K562 (cell line): ENCODE measurements around the gene MATR3. TPM values are rescaled to one million over a fixed set of nuclear protein-coding genes. Genes with fewer than 3 reads are reported as not detected.

Source experiments
- ATAC-seq: fragments of 200-7000 bp; cut with Tn5 transposase; 3 replicates; pipeline ENCODE4 v1.9.1; 2020; ENCODE audit warnings: moderate library complexity
- BruUV-seq: library from RNA; stranded (reverse); fragments of 400-500 nt; replicated peaks from 2 replicates; lab custom pipeline; 2021; lab: Mats Ljungman, UMichigan
- CTCF ChIA-PET: fragments of 300-600 bp; formaldehyde crosslinking; extraction: SDS; loops from one replicate; lab custom pipeline; 2021; ENCODE audit warnings: low intra/inter-chr PET ratio; lab: Yijun Ruan, JAX
- POLR2A ChIA-PET: fragments of 300-600, 350-650 bp; sonication (Branson Sonifier 250); formaldehyde crosslinking; extraction: SDS; loops from one replicate; lab custom pipeline; 2021; ENCODE audit warnings: antibody characterized with exemption, inconsistent platforms; lab: Yijun Ruan, JAX
- DNase-seq, 4 experiments: peaks; one replicate each; pipeline versions ENCODE4 v3.0.0 to v3.0.0-alpha.2; 2011 to 2018; ENCODE audit warnings: low spot score in 3 of 4, mixed read lengths in 3 of 4; ENCODE audit errors: extremely low read depth in 1 of 4
- FAIRE-seq: peaks from 2 replicates; lab custom pipeline; 2011; peaks lifted over from hg19 to GRCh38; lab: Jason Lieb, UNC
- H2AFZ ChIP-seq: 2 replicates; pipeline ENCODE4 v1.6.0; 2011; ENCODE audit warnings: low read depth, low read length, control low read depth, inconsistent platforms
- H3K27ac ChIP-seq: fragments of 200-600 bp; 3 replicates; pipeline ENCODE4 v1.8.0; 2011; ENCODE audit warnings: low read depth, mild to moderate bottlenecking, control low read depth, inconsistent platforms, low read length, moderate library complexity, mixed read lengths; ENCODE audit errors: extremely low read depth
- H3K27me3 ChIP-seq, 2 experiments: fragments of 300-600 bp in 1 of 2; 2 replicates in 1 of 2; 3 replicates in 1 of 2; pipeline versions ENCODE4 v1.6.0 to v1.8.0; 2011; ENCODE audit warnings: inconsistent platforms in 2 of 2, low read length in 2 of 2, mild to moderate bottlenecking in 1 of 2, mixed read lengths in 1 of 2, moderate library complexity in 1 of 2; ENCODE audit not compliant: control insufficient read depth in 2 of 2, insufficient read depth in 2 of 2
- H3K36me3 ChIP-seq: fragments of 300-600 bp; 3 replicates; pipeline ENCODE4 v1.8.0; 2011; ENCODE audit warnings: mild to moderate bottlenecking, low read length, inconsistent platforms; ENCODE audit not compliant: control insufficient read depth, insufficient read depth
- H3K4me1 ChIP-seq, 2 experiments: fragments of 200-600 bp in 1 of 2; replicated peaks in 1 of 2; 2 replicates in 1 of 2; 3 replicates in 1 of 2; pipeline versions ENCODE4 v1.5.1 to v1.8.0; 2011; ENCODE audit warnings: inconsistent platforms in 2 of 2, low read length in 2 of 2, mild to moderate bottlenecking in 1 of 2, mixed read lengths in 1 of 2, moderate library complexity in 1 of 2; ENCODE audit not compliant: control insufficient read depth in 2 of 2, insufficient read depth in 2 of 2
- H3K4me2 ChIP-seq: 2 replicates; pipeline ENCODE4 v1.6.1; 2011; ENCODE audit warnings: low read length, control low read depth, inconsistent platforms, mixed read lengths; ENCODE audit not compliant: insufficient read depth
- H3K4me3 ChIP-seq: fragments of 200-600 bp; sonication (generic), shearing (Covaris generic); 2 replicates; pipeline ENCODE4 v1.5.1; 2016; ENCODE audit warnings: control low read depth, inconsistent platforms
- H3K79me2 ChIP-seq: fragments of 200-600 bp; 3 replicates; pipeline ENCODE4 v1.8.0; 2011; ENCODE audit warnings: low read length, inconsistent platforms; ENCODE audit not compliant: control insufficient read depth, insufficient read depth
- H3K9ac ChIP-seq, 2 experiments: 2 replicates each; pipeline versions ENCODE4 v1.6.0 to v1.6.1; 2011; ENCODE audit warnings: low read depth in 2 of 2, low read length in 2 of 2, control low read depth in 1 of 2, inconsistent platforms in 1 of 2, mild to moderate bottlenecking in 1 of 2, mixed read lengths in 1 of 2; ENCODE audit not compliant: insufficient read depth in 1 of 2
- H3K9me1 ChIP-seq: one replicate; pipeline ENCODE4 v1.6.0; 2011; ENCODE audit warnings: inconsistent platforms, mild to moderate bottlenecking, low read length, moderate library complexity; ENCODE audit not compliant: control insufficient read depth, insufficient read depth
- H3K9me3 ChIP-seq: replicated peaks from 2 replicates; pipeline ENCODE4 v1.5.1; 2011; ENCODE audit warnings: low read depth, low read length, inconsistent platforms; ENCODE audit not compliant: control insufficient read depth, insufficient read depth
- H4K20me1 ChIP-seq: replicated peaks from 2 replicates; pipeline ENCODE4 v1.6.1; 2011; ENCODE audit warnings: low read length, inconsistent platforms, mixed read lengths; ENCODE audit not compliant: control insufficient read depth, insufficient read depth
- BACH1 ChIP-seq: fragments of 200-800 bp; sonication (Bioruptor generic); IDR thresholded peaks from 2 replicates; pipeline ENCODE4 v1.6.1; 2016; ENCODE audit warnings: missing genetic modification characterization, missing compliant biosample characterization
- DIDO1 ChIP-seq: fragments of 450-650 bp; IDR thresholded peaks from 2 replicates; pipeline ENCODE4 v1.6.1; 2016; ENCODE audit warnings: low read depth, missing biosample characterization, missing genetic modification characterization
- DPF2 ChIP-seq: fragments of 450-650 bp; IDR thresholded peaks from 2 replicates; pipeline ENCODE4 v1.6.1; 2016
- EP400 ChIP-seq: fragments of 450-650 bp; IDR thresholded peaks from 2 replicates; pipeline ENCODE4 v1.6.1; 2017; ENCODE audit warnings: antibody characterized with exemption, mild to moderate bottlenecking, moderate library complexity
- KLF16 ChIP-seq: IDR thresholded peaks from 2 replicates; pipeline ENCODE4 v1.6.1; 2016; ENCODE audit warnings: antibody characterized with exemption
- MTF1 ChIP-seq: fragments of 250-450 bp; sonication (Bioruptor Pico); IDR thresholded peaks from 2 replicates; pipeline ENCODE4 v1.9.0; 2021; ENCODE audit warnings: moderate library complexity, mild to moderate bottlenecking, inconsistent platforms, borderline replicate concordance
- POLR2H ChIP-seq: IDR thresholded peaks from 2 replicates; pipeline ENCODE4 v1.6.1; 2016; ENCODE audit warnings: missing genetic modification characterization, low read depth, mild to moderate bottlenecking, control low read depth, missing compliant biosample characterization, moderate library complexity
- TGIF2 ChIP-seq: sonication (generic); formaldehyde crosslinking; IDR thresholded peaks from 2 replicates; pipeline ENCODE4 v1.8.1; 2022; ENCODE audit warnings: mild to moderate bottlenecking, missing genetic modification reagents, moderate library complexity
- XRCC3 ChIP-seq: fragments of 450-650 bp; IDR thresholded peaks from 2 replicates; pipeline ENCODE4 v1.6.1; 2017; ENCODE audit warnings: mild to moderate bottlenecking, moderate library complexity
- ZC3H8 ChIP-seq: fragments of 450-650 bp; IDR thresholded peaks from 2 replicates; pipeline ENCODE4 v1.6.1; 2017
- ZEB2 ChIP-seq: fragments of 450-650 bp; IDR thresholded peaks from 2 replicates; pipeline ENCODE4 v1.6.1; 2016
- ZNF699 ChIP-seq: fragments of 250-450 bp; sonication (Bioruptor Pico); IDR thresholded peaks from 2 replicates; pipeline ENCODE4 v1.8.0; 2021; ENCODE audit warnings: mild to moderate bottlenecking, moderate library complexity; ENCODE audit not compliant: insufficient replicate concordance
- WGBS: fragments of 100-300 bp; shearing (Covaris generic); methylation state at CpG from one replicate; pipeline ENCODE4 v1.1.6; 2016; ENCODE audit warnings: low coverage, mixed read lengths; ENCODE audit not compliant: insufficient coverage; ENCODE audit errors: missing lambda C conversion rate; 5-methylcytosine and 5-hydroxymethylcytosine counted together
- in situ Hi-C: fragments of 300-500 bp; cut with MboI; formaldehyde crosslinking; loops from 4 replicates; pipeline ENCODE4 v1.15.0; 2018; ENCODE audit warnings: inconsistent platforms, mixed read lengths
- intact Hi-C: fragments of 100-400 bp; cut with micrococcal nuclease; formaldehyde crosslinking; loops from 2 replicates; pipeline ENCODE4 v1.14.2; 2022
- polyA plus RNA-seq, 8 experiments: library from polyadenylated mRNA; depleted of rRNA in 4 of 8; stranded (reverse) in 5 of 8; unstranded in 3 of 8; fragments of >200 nt; fragmentation: Nextera tagmentation in 2 of 8; fragmentation: Illumina TruSeq in 1 of 8; extraction: Ambion mirVana in 2 of 8; extraction: Trizol in 1 of 8; gene quantifications; 2 replicates each; pipeline versions ENCODE4 v1.2.1 to v1.2.3, GENCODE V29; 2011 to 2014; ENCODE audit warnings: inconsistent platforms in 1 of 8, missing spikeins in 1 of 8
- total RNA-seq, 7 experiments: library from RNA; depleted of rRNA in 6 of 7; stranded (reverse); fragments of >200 nt in 6 of 7; fragmentation: Illumina TruSeq in 2 of 7; extraction: Trizol in 2 of 7; gene quantifications; 2 replicates each; pipeline versions ENCODE4 v1.2.1 to v1.2.3, GENCODE V29; 2011 to 2021; ENCODE audit warnings: low replicate concordance in 1 of 7
- TF ChIP-seq, protein P1 (sequence below): sonication (generic); formaldehyde crosslinking; IDR thresholded peaks from 2 replicates; pipeline ENCODE4 v1.8.1; 2023; ENCODE audit warnings: mild to moderate bottlenecking, missing genetic modification reagents
- TF ChIP-seq, protein P2 (sequence below): fragments of 250-450 bp; sonication (Bioruptor Pico); IDR thresholded peaks from 2 replicates; pipeline ENCODE4 v1.4.0; 2020

MATR3 gene
- total and polyA plus RNA-seq, 9 of the 15 experiments (the other 6 are each of a cell fraction or from before 2014, with no cell fraction given), result 150 to 425 (median 263) TPM

DNA sequence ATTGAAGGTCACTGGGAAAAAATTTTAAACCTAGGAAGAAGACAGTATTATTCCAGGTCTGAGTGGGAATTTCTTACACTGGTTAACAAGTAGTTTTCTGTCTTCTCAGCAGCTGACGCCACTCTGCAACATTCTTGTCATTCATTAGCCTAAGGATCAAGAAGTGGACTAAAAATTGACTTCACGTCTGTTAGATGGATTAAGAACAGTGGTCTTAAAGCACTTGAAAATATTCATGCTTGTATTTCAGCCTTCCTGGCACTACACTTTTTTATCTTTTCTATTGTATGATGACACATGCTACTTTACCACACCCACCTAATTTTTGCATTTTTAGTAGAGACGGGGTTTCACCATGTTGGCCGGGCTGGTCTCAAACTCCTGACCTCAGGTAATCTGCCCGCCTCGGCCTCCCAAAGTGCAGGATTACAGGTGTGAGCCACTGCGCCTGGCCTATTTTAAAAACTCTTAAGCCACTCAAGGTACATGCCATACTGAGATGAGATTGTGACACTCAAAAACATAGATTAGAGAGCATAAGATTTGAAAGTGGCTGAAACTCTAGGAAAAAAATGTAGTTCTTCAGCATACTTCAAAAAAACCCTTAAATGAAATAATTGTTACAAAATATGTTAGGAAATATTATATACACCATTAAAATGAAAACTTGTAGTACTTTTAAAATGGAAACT, 8.4 kb downstream of the MATR3 start:
- intact Hi-C loops, result no loop called here
- Histone ChIP-seq H4K20me1 (peaks cover 90% of the 10 kb centered on the region), H3K4me2 (peak overlapping the region; percentile 11; the same call in 1 of the 2 replicates), H3K9ac (0 out of 4 replicates have a peak overlapping the region, but pooled peaks of 1 of the 2 experiments have one; percentile 2), H3K27me3 (no peaks in the 10 kb centered on the region), H3K4me3 (no peak overlapping the region), H3K4me1 (peaks cover 15 to 51% of the 10 kb centered on the region in 2 experiments), H3K27ac (0 out of 3 replicates have a peak overlapping the region, but pooled peaks have one; percentile 2), H3K79me2 (peaks cover 100% of the 10 kb centered on the region), H3K9me1 (peaks cover 6% of the 10 kb centered on the region), H2AFZ (no peak overlapping the region), H3K36me3 (peaks cover 48% of the 10 kb centered on the region), H3K9me3 (no peaks in the 10 kb centered on the region)
- ChIA-PET POLR2A (interaction anchor here (2.1 to 7.4 kb wide), 6 partner anchors 7 to 18 kb away, joined by 5 to 105 read pairs (median 14); partner anchors contain the start of gene MATR3), CTCF (interaction anchor here (0.6 kb wide), 1 partner anchor 539 kb away, joined by 3 read pairs; no protein-coding TSS in a partner anchor)
- DNase-seq, result no peak
- ATAC-seq, result peak; percentile 4
- BruUV-seq, result no TSS peak
- FAIRE-seq, result no peak
- in situ Hi-C loops, result no loop called here
- WGBS, result 27% methylated on average over 7 of the region's 7 CpGs
- TF ChIP-seq EP400 (0 out of 2 replicates have a peak, but pooled peaks have one; percentile 18), XRCC3 (0 out of 2 replicates have a peak, but pooled peaks have one; percentile 29), POLR2H (tag) (peak; percentile 38; the same call in 1 of the 2 replicates), ZC3H8 (no peak), KLF16 (no peak), ZEB2 (no peak), DPF2 (peak; percentile 17; the same call in 1 of the 2 replicates), TGIF2 (CRISPR knock-in tag) (no peak), ZNF699 (no peak), BACH1 (tag) (no peak), DIDO1 (tag) (no peak), MTF1 (CRISPR knock-in tag) (no peak)
- TF ChIP-seq, protein P1, sequence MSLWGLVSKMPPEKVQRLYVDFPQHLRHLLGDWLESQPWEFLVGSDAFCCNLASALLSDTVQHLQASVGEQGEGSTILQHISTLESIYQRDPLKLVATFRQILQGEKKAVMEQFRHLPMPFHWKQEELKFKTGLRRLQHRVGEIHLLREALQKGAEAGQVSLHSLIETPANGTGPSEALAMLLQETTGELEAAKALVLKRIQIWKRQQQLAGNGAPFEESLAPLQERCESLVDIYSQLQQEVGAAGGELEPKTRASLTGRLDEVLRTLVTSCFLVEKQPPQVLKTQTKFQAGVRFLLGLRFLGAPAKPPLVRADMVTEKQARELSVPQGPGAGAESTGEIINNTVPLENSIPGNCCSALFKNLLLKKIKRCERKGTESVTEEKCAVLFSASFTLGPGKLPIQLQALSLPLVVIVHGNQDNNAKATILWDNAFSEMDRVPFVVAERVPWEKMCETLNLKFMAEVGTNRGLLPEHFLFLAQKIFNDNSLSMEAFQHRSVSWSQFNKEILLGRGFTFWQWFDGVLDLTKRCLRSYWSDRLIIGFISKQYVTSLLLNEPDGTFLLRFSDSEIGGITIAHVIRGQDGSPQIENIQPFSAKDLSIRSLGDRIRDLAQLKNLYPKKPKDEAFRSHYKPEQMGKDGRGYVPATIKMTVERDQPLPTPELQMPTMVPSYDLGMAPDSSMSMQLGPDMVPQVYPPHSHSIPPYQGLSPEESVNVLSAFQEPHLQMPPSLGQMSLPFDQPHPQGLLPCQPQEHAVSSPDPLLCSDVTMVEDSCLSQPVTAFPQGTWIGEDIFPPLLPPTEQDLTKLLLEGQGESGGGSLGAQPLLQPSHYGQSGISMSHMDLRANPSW, result no peak
- TF ChIP-seq, protein P2, sequence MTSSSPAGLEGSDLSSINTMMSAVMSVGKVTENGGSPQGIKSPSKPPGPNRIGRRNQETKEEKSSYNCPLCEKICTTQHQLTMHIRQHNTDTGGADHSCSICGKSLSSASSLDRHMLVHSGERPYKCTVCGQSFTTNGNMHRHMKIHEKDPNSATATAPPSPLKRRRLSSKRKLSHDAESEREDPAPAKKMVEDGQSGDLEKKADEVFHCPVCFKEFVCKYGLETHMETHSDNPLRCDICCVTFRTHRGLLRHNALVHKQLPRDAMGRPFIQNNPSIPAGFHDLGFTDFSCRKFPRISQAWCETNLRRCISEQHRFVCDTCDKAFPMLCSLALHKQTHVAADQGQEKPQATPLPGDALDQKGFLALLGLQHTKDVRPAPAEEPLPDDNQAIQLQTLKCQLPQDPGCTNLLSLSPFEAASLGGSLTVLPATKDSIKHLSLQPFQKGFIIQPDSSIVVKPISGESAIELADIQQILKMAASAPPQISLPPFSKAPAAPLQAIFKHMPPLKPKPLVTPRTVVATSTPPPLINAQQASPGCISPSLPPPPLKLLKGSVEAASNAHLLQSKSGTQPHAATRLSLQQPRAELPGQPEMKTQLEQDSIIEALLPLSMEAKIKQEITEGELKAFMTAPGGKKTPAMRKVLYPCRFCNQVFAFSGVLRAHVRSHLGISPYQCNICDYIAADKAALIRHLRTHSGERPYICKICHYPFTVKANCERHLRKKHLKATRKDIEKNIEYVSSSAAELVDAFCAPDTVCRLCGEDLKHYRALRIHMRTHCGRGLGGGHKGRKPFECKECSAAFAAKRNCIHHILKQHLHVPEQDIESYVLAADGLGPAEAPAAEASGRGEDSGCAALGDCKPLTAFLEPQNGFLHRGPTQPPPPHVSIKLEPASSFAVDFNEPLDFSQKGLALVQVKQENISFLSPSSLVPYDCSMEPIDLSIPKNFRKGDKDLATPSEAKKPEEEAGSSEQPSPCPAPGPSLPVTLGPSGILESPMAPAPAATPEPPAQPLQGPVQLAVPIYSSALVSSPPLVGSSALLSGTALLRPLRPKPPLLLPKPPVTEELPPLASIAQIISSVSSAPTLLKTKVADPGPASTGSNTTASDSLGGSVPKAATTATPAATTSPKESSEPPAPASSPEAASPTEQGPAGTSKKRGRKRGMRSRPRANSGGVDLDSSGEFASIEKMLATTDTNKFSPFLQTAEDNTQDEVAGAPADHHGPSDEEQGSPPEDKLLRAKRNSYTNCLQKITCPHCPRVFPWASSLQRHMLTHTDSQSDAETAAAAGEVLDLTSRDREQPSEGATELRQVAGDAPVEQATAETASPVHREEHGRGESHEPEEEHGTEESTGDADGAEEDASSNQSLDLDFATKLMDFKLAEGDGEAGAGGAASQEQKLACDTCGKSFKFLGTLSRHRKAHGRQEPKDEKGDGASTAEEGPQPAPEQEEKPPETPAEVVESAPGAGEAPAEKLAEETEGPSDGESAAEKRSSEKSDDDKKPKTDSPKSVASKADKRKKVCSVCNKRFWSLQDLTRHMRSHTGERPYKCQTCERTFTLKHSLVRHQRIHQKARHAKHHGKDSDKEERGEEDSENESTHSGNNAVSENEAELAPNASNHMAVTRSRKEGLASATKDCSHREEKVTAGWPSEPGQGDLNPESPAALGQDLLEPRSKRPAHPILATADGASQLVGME (CRISPR knock-in tag), result no peak
